Iris pigment epithelial cell (primary cell): Measurements from ENCODE around the gene VPS18.
"Not testable (repeated sequence)": the region's sequence is repeated elsewhere in the genome, so short reads cannot be mapped to it uniquely, and the experiment has no call there.

Experiments
- DNase-seq: peaks from one replicate; pipeline ENCODE4 v3.0.0-alpha.2; 2011; ENCODE audit warnings: low read depth

Gene VPS18, protein sequence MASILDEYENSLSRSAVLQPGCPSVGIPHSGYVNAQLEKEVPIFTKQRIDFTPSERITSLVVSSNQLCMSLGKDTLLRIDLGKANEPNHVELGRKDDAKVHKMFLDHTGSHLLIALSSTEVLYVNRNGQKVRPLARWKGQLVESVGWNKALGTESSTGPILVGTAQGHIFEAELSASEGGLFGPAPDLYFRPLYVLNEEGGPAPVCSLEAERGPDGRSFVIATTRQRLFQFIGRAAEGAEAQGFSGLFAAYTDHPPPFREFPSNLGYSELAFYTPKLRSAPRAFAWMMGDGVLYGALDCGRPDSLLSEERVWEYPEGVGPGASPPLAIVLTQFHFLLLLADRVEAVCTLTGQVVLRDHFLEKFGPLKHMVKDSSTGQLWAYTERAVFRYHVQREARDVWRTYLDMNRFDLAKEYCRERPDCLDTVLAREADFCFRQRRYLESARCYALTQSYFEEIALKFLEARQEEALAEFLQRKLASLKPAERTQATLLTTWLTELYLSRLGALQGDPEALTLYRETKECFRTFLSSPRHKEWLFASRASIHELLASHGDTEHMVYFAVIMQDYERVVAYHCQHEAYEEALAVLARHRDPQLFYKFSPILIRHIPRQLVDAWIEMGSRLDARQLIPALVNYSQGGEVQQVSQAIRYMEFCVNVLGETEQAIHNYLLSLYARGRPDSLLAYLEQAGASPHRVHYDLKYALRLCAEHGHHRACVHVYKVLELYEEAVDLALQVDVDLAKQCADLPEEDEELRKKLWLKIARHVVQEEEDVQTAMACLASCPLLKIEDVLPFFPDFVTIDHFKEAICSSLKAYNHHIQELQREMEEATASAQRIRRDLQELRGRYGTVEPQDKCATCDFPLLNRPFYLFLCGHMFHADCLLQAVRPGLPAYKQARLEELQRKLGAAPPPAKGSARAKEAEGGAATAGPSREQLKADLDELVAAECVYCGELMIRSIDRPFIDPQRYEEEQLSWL

DNA sequence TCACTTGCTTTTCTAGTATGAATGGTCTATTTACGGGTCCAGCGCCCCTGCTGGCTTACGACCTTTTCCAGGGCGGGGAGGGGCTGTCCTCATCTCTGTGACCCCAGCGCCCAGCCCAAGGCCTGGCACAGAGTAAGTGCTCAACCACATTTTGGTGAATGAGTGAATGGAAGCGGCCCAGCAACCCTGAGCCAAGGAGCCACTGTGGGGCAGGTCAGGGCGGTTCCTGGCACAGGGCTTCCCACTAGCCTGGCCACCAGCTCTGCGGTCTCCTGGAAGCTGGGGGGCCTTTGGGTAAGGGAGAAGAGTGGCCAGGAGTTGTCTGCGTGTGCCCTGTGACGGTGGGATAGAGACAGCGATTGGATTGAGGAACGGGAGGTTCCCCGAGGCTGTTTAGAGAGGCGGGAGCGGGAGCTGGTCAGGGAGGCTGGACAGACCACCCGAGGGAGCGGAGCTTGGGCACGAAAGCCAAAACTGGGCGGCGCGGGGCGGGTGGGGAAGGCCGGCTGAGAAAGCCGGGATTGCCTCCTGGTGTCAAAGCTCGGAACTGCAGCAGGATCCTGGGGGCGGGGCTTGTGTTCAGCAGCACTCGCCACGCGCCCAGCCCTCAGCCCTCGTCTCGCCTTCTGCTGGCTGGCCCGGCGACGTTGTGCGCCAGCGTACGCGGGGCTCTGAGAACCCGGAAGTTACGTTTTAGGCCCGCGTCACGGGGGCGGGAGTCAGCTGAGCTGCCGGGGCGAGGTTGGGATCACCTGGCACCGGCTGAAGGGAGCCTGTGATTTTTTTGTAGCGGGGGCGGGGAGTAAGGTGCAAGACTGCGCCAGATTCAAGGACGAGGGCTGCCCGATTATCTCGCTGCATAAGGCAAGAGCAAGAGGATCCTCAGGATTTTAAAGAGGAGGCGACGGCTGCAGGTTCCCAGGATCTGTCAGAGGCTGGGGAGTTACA, at the start of gene VPS18:
TSS of gene VPS18 (plus strand) at position 718 of the 948 bp plus-strand sequence. CDS start 319 bp downstream, outside the sequence.
- DNase-seq = peak; percentile 96

DNA sequence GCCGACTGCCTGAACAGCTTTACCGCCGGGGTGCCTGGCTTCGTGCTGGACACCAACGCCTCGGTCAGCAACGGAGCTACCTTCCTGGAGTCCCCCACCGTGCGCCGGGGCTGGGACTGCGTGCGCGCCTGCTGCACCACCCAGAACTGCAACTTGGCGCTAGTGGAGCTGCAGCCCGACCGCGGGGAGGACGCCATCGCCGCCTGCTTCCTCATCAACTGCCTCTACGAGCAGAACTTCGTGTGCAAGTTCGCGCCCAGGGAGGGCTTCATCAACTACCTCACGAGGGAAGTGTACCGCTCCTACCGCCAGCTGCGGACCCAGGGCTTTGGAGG, 49.6 kb upstream of the VPS18 start:
- DNase-seq = no peak

DNA sequence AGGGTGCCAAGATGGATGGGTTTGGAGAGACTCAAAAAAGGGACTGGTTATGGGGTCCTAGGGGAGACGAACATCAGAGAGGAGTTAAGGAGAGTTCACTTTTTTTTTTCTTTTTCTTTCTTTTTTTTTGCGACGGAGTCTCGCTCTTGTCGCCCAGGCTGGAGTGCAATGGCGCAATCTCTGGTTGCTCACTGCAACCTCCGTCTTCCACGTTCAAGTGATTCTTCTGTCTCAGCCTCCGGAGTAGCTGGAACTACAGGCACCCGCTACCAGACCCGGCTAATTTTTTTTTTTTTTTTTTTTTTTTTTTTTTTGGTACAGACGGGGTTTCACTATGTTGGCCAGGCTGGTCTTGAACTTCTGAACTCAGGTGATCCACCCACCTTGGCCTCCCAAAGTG, 49.2 kb upstream of the VPS18 start:
- no peak for DNase-seq

DNA sequence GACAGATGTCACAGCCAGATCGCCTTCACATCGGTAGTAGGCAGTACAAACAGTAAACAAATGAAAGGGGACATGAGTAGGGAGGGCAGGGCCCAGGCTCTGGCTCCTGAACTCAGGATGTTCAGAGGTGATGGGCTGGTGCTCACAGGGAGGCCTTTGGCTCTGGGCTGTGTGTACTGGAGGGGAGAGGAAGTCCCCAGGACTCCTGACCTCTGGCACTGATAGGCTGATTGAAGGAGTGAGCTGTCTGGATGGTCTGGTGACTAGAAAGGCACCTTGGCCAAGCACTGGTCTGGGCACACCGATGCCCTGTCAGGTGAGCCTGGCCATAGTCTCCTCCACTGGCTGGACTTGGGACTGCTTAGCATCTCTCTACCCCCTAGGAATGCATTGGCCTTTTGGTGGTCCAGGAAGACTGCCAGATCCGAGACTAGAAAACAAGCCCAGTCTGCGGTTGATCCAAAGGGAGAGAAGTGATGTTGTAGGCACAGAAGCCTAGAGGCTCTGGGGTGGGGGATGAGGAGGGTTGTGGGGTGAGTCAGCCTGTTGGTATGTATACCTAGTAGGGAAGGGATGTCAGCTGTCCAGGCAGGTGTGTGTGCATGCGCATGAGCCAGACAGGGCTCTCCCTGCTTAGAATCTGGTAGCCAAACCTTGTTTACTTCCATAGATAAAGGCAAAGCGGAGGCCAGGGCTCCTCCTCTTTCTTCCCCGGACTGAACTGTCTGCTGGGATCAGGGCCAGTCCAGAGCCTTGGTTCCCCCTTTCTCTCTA, 48.6 kb upstream of the VPS18 start:
- no peak for DNase-seq

DNA sequence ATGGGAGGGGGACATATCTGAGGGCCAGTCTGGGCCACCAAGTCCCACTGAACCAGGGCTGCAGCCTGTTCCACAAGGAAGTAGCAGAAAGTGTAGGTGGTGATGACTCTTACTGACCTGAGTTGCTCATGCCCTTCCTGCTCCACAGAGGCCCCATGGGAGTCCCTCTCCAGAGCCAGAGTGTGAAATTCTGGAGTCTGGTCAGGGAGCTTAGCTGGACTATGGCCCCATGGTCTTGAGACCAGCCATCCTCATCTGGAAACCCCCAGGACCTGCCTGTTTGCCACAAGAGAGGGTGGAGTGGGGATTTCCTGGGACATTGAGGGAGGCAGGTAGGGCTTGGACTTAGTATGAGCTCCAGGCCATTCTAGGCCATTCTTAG, 47.4 kb upstream of the VPS18 start:
- no peak for DNase-seq

DNA sequence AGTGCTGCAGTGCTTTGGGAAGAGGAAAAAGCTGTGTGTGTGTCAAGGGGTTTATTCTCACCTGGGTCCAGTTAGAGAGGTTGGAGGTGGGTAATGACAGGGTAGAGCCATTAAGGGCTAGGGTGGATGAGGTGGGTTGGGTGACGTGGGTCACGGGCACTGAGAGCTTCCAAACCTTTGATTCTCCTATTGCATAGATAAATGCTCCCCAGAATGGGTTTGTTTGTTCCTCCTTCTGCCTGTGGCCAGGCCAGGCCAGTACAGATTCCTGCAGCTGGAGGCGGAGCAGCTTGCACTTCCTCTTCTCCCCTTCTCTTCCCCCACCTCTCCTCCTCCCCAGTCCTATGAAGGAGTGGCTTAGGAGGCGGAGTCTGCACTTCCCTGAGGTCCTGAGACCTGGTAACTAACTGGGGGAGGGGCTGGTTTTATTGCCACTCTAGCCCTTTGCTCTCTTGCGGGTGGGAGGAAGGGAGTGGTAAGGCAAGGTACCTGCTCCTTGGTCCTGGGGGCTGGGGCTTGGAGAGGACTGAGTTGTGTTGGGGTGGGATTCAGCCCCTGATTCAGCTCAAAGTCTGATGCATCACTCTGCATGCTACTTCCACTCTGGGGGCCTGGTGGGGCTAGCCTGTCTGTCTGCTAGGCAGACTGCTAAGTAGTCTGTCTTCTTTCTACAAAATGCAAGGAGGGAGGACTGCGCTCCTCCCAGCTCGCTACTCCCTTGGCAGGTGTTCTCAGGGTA, 46.9 kb upstream of the VPS18 start:
- peak; percentile 68 for DNase-seq

DNA sequence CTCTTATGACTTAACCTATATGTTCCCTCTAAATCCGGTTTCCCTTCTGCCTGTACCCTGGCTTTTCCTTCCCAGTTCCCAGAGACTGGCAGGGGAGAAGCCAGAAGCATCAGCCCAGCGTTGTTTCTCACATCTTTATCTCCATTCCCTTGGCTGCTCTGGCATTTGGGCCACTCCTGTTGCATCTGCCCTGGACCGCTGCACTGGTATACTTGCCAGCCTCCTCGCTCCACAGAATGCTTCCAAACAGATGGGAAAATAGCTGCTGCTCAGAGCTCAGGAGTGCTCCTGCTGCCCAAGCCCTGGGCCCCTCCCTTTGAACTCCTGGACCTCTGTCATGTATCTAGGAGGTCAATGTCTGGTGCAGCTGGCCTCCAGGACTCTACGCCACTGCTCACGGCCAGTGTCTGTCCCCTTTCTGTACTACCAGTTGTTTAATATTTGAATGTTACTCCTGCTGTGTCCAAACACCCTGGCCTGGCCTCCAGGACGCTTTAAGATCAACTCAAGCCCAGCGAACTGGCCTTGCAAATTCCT, 43.6 kb upstream of the VPS18 start:
- DNase-seq = no peak

DNA sequence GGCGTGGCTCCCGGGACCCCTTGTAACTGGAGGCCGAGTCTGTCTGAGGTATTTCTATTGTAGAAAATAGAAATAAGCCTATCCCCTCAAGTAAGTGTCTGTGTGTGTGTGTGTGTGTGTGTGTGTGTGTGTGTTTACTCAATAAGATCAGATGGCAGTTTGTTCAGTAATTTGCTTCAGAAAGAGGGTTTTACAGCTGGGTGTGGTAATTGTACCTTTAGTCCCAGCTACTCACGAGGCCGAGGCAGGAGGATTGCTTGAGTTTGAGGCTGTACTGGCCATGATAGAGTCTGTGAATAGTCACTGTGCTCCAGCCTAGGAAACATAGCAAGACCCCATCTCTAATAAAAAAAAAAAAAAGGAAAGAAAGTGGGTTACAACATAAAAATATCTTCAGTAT, 41.7 kb upstream of the VPS18 start:
- DNase-seq = no peak

DNA sequence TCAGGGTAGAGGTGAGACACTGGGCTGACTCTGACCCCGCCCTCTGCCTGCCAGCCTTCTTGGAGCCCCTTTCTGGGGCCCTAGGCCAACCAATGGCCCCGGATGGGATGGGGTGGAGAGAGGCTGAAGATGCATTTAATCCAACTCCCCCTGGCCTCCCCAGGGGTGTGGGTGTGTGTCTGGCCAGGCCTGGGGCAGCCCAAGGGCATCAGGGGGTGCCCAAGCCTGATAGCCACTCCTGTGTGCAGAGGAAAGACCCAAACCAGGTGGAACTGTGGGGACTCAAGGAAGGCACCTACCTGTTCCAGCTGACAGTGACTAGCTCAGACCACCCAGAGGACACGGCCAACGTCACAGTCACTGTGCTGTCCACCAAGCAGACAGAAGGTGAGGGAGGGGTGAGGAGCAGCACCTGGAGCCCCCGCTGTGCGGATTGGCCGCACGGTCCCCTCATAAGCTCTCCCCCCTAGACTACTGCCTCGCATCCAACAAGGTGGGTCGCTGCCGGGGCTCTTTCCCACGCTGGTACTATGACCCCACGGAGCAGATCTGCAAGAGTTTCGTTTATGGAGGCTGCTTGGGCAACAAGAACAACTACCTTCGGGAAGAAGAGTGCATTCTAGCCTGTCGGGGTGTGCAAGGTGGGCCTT, 40.9 kb upstream of the VPS18 start:
- DNase-seq = no peak

DNA sequence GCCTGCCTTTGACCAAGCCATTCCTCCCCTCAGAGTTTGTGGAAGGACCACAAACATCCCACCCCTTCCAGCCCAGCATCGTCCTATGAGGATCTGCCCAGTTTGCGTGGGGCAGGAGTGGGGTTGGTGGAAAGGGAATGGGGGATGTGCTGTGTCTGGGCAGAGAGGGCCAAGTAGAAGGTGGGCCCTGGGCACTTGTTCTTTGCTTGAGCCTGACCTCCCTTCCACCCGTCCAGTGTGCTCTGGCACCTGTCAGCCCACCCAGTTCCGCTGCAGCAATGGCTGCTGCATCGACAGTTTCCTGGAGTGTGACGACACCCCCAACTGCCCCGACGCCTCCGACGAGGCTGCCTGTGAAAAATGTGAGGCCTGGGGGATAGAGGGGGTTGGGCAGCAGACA, 40.1 kb upstream of the VPS18 start:
- DNase-seq = no peak

DNA sequence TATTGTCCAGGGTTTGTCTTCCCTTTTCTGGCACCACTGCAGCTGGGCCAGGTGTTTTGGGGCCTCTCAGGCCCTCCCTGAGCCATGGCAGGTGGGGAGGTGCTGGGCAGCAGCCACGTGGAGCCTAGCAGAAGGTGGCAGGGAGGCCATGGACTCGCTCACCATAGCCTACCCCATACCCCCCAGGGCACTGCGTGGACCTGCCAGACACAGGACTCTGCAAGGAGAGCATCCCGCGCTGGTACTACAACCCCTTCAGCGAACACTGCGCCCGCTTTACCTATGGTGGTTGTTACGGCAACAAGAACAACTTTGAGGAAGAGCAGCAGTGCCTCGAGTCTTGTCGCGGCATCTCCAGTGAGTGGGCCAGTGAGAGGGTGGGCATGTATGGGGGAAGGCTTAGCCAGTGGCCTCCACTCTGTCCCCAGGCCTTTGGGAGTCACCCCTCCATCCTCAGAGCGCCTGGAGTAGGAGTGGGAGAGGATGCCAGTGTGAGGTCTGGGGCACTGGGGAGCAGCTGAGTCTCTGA, 38.5 kb upstream of the VPS18 start:
- no peak for DNase-seq

DNA sequence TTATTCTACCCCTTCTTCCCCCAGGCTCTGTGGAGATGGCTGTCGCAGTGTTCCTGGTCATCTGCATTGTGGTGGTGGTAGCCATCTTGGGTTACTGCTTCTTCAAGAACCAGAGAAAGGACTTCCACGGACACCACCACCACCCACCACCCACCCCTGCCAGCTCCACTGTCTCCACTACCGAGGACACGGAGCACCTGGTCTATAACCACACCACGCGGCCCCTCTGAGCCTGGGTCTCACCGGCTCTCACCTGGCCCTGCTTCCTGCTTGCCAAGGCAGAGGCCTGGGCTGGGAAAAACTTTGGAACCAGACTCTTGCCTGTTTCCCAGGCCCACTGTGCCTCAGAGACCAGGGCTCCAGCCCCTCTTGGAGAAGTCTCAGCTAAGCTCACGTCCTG, 37.5 kb upstream of the VPS18 start:
- DNase-seq = no peak

DNA sequence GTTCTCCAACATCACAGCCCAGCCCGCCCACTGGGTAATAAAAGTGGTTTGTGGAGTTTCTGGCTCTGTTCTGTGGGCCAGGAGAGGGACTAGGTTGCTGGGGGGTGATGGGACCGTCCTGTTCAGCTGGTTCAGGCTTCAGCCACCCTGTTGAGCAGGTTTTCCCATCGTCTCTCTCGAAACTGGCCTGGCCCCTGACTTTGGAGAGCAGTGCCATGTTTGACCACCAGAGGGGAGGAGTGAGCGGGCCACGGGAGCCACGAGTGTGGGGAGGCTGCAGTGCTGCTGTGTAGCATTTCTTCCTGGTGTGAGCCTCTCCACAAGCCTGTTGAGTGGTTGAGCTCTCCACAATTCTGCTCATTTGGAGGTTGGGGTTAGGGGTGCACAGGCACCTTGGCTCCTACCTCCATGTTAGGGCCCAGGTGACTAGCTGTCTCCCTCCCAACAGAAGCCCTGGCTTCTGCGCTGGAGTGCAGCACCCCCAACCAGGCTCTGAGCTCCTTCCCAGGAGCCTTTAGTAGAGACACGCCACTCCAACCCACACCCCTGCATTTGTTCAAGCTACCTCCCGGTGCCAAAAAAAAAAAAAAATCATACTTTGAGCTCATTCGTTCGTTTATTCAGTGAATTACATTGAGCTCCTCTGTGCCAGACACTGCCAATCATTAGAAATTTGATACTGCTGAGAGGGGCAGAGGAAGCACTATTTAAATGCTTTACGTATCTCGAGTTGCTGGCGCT, 36.5 kb upstream of the VPS18 start:
- DNase-seq = peak; percentile 49

DNA sequence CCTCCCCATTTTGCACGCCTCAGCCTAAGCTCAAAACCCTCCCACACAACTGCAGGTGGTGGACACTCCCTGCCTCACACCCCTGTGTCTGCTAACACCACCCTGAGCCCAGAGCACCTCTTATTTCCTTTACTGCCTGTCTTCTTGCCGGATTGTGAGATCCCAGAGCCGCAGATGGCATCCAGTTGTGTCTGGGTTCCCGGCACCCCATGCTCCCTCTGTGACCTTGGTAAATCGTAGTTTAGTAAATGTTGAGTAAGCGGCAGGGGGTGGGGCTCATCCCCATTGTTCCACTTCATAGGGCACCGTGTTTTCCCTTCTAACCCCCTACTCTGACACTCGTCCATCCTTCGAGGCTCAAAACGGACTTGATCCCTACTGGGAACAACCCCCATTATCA, 35.5 kb upstream of the VPS18 start:
- DNase-seq = no peak

DNA sequence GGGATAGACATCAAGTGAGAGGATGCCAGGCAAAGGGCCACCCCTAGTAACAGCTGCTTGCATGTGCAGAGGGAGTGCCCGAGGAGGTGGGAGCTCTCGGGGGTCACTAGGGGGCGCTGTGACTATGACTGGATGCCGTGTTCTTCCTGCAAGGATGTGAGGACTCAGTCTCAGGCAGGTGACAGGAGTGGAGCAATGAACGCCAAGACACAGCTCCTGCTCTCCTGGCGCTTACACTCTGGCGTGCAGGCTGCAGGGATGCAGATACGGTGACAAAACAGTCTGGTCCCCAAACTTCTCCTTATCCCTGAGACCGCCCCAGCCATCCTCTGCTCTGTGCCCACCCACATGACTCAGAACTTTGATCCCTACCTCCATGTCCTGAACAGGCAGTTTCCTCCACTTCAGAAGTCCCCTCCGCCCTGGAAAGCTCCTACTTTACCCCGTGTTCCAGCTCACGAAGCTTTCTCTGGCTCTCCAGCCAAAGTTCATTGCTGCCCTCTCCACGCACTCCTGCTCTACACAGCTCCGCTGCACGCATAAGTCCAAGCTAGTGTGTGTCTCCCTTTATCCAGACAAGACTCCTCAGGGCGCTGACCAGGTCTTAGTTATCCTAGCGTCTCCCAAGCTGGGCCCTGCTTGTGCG, 34.9 kb upstream of the VPS18 start:
- DNase-seq = peak; percentile 75

DNA sequence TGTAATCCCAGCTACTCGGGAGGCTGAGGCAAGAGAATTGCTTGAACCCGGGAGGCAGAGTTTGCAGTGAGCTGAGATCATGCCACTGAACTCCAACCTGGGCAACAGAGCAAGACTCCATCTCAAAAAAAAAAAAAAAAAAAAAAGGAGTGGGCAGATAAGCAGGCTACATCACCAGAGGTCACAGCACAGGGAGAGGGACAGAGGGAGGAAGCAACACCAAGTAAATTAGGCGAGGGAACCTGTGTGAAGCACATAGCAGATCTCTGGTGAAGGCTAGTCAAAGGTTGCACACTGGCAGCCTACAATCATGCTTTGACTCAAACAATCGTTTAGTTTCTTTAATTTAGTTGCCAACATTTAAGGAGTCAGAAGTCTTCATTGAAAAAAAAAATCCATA, 33.1 kb upstream of the VPS18 start:
- not testable (repeated sequence) for DNase-seq

DNA sequence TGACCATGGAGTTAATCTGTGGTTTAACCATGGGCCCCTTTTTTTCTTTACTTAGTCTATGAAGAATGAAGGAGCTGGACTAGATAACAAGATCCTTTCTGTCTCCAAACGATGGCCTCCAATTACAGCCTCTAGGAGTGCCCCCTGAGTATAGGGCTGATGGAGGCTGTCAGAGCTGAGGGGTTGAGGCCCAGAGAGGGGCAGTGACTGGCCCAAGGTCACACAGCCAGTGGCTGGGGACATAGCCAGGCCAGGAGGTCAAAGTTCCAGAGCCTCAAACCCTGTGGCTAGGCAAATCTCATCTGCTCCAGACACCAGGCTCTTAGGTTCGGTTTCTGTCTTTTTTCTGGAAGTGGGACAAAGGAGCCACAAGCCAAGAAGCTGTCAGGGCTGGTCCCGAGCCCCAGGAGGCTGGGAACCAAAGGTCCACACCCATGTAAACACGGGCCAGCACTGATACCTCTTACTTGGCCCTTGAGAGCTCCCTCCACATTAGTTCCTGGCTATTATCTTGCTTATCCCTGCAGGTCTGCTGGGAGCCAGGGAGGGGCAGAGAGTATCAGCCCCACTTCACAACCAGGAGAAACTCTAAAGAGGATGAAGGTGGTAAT, 30.5 kb upstream of the VPS18 start:
- DNase-seq = no peak

DNA sequence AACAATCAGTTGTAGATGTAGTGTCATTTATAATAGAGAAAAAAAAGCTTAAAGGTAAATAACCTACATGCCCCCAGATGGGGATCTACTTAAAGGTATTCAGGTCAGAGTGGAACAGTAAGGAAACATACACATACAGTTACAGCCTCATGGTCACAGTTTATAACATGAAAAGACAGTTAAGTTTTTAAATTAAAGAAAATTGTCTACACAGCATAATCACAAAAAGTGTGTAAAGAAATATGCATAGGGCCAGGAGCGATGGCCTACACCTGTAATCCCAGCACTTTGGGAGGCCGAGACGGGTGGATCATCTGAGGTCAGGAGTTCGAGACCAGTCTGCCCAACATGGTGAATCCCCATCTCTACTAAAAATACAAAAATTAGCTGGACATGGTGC, 27.1 kb upstream of the VPS18 start:
- no peak for DNase-seq
